Measurements from ENCODE around the gene MRTFB. TPM values are rescaled to one million over a fixed set of nuclear protein-coding genes. Genes with fewer than 3 reads are reported as not detected.

MRTFB gene
- total and polyA plus RNA-seq, 12 donors: 4.1 to 41.8 (median 32.5) TPM

- intact Hi-C loops (cut with DNase I): loop anchor here in 6 of 10 donors (2.0 to 10.0 kb wide), 8 partner anchors 242 to 367 kb away; partner anchors contain the start of genes ERCC4 (in 4 of the 6), BFAR (in 1 of the 6) and PARN (in 1 of the 6)
- TF ChIP-seq CTCF (IDR thresholded peaks at IDR 0.05): peak in 1 of 9 donors; percentile 1
- WGBS, 2 donors: 0 to 1% methylated on average over 72 of the region's 72 CpGs
Measured at GRCh38 chr16:14285513-14286367, 214.6 kb downstream of the MRTFB start.

GRCh38 chr16:14286368-14287230, 215.5 kb downstream of the MRTFB start:
- H3K36me3 ChIP-seq: no peaks in the 10 kb centered on the region
- H3K9me3 ChIP-seq: peaks cover 0 to 18% (median 8%) of the 10 kb centered on the region in 11 donors
- no peaks in the 10 kb centered on the region for H3K27me3 ChIP-seq
- H3K4me1 ChIP-seq: peaks cover 0 to 25% (median 15%) of the 10 kb centered on the region in 9 donors
- intact Hi-C loops (cut with DNase I): loop anchor here in 5 of 10 donors (5.0 to 10.0 kb wide), 5 partner anchors 241 to 364 kb away; partner anchors contain the start of genes ERCC4 (in 3 of the 5), BFAR (in 1 of the 5) and PARN (in 1 of the 5)
- peak overlapping the region in 9 of 10 donors; percentile 42 to 89 (median 83) for H3K27ac ChIP-seq
- DNase-seq (no peak), ATAC-seq (peak in 7 of 8 donors; percentile 6 to 63 (median 45))
- 23 to 30% methylated on average over 31 of the region's 31 CpGs for WGBS, 2 donors
- peak overlapping the region in 9 of 10 donors; percentile 67 to 95 (median 83) for H3K4me3 ChIP-seq
- no peak for TF ChIP-seq CTCF (IDR thresholded peaks at IDR 0.05)

More at GRCh38 chr16:14285513-14286367, 214.6 kb downstream of the MRTFB start:
- peaks cover 0 to 18% (median 8%) of the 10 kb centered on the region in 11 donors for H3K9me3 ChIP-seq
- H3K27ac ChIP-seq: peak overlapping the region; percentile 17 to 89 (median 82)
- no peaks in the 10 kb centered on the region for H3K36me3 ChIP-seq
- H3K4me1 ChIP-seq: peaks cover 0 to 21% (median 15%) of the 10 kb centered on the region in 9 donors
- ATAC-seq: peak; percentile 94 to 96 (median 95)
- no peaks in the 10 kb centered on the region for H3K27me3 ChIP-seq
- peak; percentile 92 to 94 for DNase-seq
- peak overlapping the region; percentile 67 to 95 (median 86) for H3K4me3 ChIP-seq

- DNase-seq: no peak
- TF ChIP-seq CTCF (IDR thresholded peaks at IDR 0.05): peak in 8 of 9 donors; percentile 14 to 46 (median 28)
- no peak overlapping the region for H3K4me3 ChIP-seq
- intact Hi-C loops (cut with DNase I): loop anchor here in 5 of 10 donors (5.0 to 10.0 kb wide), 5 partner anchors 237 to 368 kb away; partner anchors contain the start of genes ERCC4 (in 3 of the 5), BFAR (in 1 of the 5) and PARN (in 1 of the 5)
- H3K36me3 ChIP-seq: no peaks in the 10 kb centered on the region
- no peak for ATAC-seq
- H3K9me3 ChIP-seq: peaks cover 0 to 18% (median 8%) of the 10 kb centered on the region in 11 donors
- H3K27me3 ChIP-seq: no peaks in the 10 kb centered on the region
- peaks cover 0 to 25% (median 11%) of the 10 kb centered on the region in 9 donors for H3K4me1 ChIP-seq
- H3K27ac ChIP-seq: no peak overlapping the region
- 40 to 46% methylated on average over 9 of the region's 9 CpGs for WGBS, 2 donors
Measured at GRCh38 chr16:14289692-14290340, 218.7 kb downstream of the MRTFB start.
